ENCODE results near the gene LEKR1.
"Not testable (repeated sequence)": the region's sequence is repeated elsewhere in the genome, so short reads cannot be mapped to it uniquely, and the experiment has no call there.

The LEKR1 gene

DNA sequence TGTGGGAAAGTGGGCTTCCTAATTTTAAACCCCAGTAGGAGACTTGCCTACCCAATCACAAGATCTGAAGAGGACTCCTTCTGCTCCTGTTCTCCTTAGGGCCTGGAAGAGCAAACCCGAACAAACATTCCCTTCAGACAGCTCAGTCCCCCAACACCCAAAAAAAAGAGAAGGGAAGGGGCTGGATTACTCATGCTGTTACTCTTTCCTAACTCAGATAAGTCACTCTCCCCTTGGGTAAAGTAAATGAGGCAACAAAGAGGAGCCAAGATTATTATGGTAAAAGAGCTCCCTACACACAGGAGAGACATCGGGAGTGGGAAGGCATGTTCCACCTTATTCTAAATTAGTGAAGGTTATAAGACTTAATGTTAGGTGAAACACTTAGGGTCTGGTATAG lies 18.1 kb upstream of the LEKR1 start:
- no peak for DNase-seq (ENCODE audit: low read depth)

DNA sequence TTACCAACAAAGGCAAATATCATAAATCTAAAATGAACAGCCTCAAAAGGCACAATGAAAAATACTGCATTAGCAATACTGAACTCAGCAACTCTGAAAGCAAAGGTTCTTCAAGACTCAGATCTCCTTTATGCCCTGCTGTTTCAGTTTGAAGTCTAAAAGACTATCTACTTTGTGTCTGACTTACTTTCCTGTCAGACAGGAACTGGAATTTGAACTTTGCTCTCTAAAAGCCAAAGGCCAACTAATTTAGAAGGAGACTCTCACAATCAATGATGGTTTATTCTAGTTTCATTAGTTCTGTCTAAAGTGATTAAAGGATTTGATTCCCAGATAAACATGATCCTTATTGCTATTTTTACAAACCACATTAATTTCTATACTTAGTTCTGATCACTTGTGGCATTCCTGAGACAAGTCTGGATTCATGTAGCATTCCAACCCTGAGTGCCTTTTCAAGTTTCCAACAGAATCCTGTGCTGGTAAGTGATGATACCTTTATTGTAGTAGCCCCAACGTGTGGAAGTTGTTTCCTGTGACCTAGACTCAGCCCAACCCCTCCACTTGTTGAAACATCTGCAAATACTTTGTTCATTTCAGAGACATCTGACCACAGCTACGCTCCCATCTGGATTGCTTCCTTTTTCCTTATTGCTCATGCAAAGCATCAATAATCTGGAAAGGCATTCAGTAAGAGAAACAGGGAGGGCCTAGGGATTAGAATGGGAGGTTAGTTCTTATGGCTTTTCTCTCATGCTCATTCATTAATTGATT lies 14.9 kb upstream of the LEKR1 start:
- no peak for DNase-seq (ENCODE audit: low read depth)

- no peak for DNase-seq (ENCODE audit: low read depth)
Observed at GRCh38 chr3:156812521-156813335, 13.4 kb upstream of the LEKR1 start.

- no peak for DNase-seq (ENCODE audit: low read depth)
Observed at GRCh38 chr3:156814295-156814694, 11.9 kb upstream of the LEKR1 start.

- DNase-seq (ENCODE audit: low read depth): peak; percentile 40
Observed at GRCh38 chr3:156816091-156816793, 9.9 kb upstream of the LEKR1 start.

DNA sequence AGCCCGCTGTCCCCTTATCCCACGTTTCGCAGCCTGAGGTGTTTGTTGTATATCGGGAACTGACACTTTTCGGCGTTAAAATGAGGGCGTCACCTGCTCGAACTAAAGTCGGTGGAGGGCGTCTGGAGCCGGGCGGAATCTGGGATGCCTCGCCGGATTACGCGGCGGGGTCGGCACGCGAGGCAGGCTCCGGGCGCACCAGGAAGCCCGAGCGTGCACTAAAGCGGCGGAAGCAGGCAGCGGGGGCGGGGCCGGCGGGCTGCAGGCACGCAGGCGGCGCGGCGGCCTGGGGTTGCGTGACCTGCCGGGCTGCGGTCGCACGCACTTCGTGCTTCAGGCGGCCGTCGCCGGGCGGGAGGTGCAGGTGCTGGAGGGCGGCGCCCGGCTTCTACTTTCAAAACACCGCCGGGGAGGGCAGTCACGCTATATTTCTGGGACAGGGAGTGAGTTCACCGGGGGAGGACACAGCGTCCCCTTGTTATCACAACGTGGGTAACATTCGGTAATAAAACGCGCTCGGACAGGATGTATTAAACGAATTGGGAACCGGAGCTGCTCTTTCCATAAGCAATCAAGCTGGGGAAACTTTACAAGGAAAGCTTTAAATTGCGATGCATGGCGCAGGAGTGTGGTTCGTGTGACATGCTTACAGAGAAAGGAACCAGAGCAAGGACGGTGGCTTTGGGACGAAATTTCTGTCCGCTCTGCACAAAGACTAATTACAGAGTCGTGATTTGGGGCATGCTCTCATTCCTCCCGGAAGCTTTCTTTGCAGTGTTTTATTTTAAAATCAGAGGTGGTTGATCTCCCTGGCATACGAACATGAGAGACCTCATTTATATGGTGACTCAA lies 9.1 kb upstream of the LEKR1 start:
- DNase-seq (ENCODE audit: low read depth): peak; percentile 93

DNA sequence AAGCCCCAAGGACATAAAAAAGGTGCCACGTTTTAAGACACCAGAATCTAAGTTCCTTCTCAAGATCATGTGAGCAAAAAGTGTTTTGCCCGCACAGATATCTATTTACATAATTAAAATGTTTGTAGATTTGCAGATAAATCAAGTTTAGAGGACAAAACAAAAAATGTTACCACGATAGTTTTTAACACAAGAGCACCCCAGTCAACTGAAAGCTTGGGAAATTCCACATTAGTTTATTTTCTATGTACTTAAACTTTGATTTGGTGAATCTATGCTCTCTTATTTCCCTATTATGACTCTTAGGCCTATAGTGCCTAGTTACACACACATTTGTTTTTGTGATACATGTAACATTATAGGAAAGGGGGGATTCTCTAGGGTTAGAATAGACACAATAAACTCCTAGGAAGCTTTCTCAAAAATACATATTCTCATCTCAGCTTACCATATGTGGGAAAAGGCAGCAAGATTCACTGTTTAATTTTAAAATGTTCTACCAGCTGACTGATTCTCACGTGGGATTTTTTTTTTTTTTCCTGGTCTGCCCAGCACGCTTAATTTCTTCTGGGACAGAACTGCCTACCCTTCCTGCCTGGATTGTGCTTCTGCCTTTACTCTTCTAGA lies 8.4 kb upstream of the LEKR1 start:
- DNase-seq (ENCODE audit: low read depth): no peak

DNA sequence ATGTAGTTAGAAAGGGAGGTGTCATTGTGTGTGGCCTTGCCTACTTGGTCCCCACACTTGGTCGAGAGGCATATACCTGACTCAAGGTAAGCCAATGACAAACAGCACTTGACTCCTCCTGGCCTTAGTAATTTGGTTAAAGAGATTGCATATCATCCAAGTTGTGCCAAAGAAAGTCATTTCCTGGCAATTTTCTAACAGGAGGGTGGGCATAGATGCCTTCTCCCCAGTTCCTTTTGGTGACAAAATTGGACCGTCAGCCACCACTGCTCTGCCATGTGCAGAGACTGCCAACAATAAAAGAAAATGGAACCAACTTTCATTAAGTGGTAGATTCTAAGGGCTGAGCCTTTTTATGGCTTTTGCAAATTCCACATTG lies 7.9 kb upstream of the LEKR1 start:
- DNase-seq (ENCODE audit: low read depth): no peak

GRCh38 chr3:156818890-156819289 lies 7.3 kb upstream of the LEKR1 start:
- no peak for DNase-seq (ENCODE audit: low read depth)

GRCh38 chr3:156819842-156820691 lies 6.1 kb upstream of the LEKR1 start:
- no peak for DNase-seq (ENCODE audit: low read depth)

DNA sequence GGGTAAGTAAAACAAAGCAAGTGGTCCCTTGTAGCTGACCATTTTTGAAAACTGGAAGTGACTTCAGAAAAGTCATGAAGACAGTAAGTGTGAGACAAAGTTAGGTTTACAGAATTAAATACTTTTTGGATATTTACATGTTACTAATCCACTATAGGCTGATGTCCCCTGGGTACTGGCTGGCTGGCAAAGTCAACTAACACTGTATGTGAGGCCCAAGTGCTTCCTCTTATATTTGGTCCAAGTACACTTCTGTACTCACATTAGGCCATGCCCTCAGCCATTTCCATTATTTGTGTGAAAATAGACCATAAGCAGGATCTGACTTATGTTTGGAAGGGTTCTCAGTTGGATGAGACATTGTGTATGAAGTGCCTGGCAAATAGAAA lies 5.5 kb upstream of the LEKR1 start:
- DNase-seq (ENCODE audit: low read depth): no peak

DNA sequence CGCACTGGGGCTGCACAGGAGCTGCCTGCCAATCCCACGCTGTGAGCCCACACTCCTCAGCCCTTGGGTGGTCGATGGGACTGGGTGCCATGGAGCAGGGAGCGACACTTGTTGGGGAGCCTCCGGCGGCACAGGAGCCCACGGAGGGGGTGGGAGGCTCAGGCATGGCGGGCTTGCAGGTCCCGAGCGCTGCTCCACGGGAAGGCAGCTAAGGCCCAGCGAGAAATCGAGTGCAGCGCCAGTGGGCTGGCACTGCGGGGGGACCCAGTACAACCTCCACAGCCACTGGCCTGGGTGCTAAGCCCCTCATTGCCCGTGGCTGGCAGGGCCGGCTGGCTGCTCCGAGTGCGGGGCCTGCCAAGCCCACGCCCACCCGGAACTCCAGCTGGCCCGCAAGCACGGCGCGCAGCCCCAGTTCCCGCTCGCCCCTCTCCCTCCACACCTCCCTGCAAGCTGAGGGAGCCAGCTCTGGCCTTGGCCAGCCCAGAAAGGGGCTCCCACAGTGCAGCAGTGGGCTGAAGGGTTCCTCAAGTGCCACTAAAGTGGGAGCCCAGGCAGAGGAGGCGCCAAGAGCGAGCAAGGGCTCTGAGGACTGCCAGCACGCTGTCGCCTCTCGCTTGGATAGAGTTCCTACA lies 3.4 kb upstream of the LEKR1 start:
- not testable (repeated sequence) for DNase-seq (ENCODE audit: low read depth)

DNA sequence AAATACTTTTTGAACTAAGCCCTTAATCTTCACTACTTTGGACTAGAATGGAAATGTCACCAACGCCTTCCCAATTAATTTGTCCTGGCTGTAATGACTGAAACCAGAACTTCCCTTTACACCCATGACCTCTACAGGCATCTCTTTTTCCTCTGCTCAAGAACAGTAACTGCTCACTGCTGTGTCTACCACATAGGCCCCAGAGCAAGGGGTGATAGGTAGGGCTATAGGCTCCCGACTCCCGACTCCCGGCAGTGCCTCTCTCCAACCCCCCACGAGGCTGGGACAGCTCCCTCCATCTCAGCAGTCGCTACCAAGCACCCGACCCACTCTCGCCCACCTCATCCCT lies 384 bp upstream of the LEKR1 start:
- no peak for DNase-seq (ENCODE audit: low read depth)

DNA sequence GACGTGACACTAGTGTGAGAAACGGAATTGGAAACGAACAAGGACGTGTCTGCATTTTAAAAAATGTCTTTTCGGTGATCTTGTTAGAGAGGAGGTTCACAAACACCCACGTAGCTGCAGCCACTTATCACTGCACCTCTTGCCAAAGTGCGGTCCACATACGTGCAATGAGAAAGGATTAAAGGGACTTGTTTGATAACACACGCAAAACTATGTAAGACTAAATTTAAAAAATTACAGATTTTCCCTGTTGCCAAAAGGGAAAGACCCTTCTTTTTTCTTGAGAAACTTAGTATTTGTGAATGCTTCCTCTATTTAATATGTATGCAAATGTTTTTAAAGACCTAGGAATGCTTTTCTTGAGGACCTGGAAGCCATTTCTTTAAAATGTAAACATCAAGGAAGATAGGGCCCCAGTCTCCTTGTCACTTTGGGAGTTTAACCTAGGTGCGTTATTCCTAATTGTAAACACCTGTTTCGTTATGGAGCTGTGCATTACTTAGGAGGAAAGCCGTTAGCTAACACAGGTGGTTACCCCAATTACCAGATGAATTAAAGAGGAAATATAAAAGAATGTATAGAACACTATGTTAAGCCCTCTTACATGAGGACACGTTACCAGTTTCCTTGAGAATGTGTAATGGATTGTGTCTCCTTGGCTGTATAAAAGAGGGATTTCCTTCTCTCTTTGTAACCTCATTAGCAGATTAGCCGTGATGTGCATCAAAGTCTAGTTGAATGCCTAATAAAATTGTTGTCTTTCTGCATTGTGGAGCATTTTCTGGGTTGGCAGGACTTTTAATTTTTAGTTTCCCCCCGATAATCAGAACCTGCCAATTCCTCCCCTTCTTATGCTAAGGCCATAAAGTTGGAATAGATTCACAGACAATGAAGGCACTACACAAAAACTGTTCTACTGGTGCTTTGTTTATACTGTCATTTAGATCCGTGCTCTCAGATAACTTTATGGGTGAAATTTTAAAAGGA lies 1.0 kb downstream of the LEKR1 start:
- no peak for DNase-seq (ENCODE audit: low read depth)

GRCh38 chr3:156831006-156831405 lies 4.9 kb downstream of the LEKR1 start:
- DNase-seq (ENCODE audit: low read depth): no peak

GRCh38 chr3:156834435-156834834 lies 8.3 kb downstream of the LEKR1 start:
- DNase-seq (ENCODE audit: low read depth): no peak

GRCh38 chr3:156834962-156835535 lies 8.9 kb downstream of the LEKR1 start:
- no peak for DNase-seq (ENCODE audit: low read depth)

DNA sequence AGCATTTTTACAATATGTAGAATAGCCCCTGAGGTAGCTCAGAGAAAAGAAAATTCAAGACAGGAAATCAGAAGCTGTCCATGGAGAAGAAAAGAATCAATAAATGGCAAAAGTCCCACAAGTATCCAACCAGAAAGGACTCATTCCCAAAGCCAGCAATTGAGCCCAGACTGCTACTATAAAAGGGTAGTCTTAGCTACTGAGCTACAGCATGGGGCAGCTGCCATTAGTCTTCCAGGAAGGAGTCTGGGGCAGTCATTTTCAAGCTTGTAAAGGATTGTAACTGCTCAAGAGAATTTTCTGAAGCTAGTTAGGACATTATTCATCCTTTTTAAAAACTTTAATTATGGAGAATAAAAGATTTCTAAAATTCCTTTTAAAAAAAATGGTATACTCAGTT lies 10.5 kb downstream of the LEKR1 start:
- no peak for DNase-seq (ENCODE audit: low read depth)

- no peak for DNase-seq (ENCODE audit: low read depth)
Observed at GRCh38 chr3:156837115-156837514, 11.0 kb downstream of the LEKR1 start.
